Endothelial cell (in vitro differentiated cells): ENCODE measurements around the gene TTLL5. TPM values are rescaled to one million over a fixed set of nuclear protein-coding genes. Genes with fewer than 3 reads are reported as not detected.

Experiments used
- DNase-seq: peaks from one replicate; pipeline ENCODE4 v3.0.0; 2021; ENCODE audit warnings: low spot score
- H3K27ac Mint-ChIP-seq: one replicate; pipeline ENCODE4 v1.8.0; 2021; ENCODE audit warnings: mixed read lengths, inconsistent platforms; ENCODE audit not compliant: unreplicated experiment
- H3K27me3 Mint-ChIP-seq: one replicate; pipeline ENCODE4 v1.8.0; 2021; ENCODE audit warnings: mild to moderate bottlenecking, moderate library complexity, mixed read lengths, inconsistent platforms; ENCODE audit not compliant: unreplicated experiment
- H3K36me3 Mint-ChIP-seq: one replicate; pipeline ENCODE4 v1.8.0; 2021; ENCODE audit warnings: mild to moderate bottlenecking, low read depth, mixed read lengths, inconsistent platforms; ENCODE audit not compliant: unreplicated experiment
- H3K4me1 Mint-ChIP-seq: one replicate; pipeline ENCODE4 v1.8.0; 2021; ENCODE audit warnings: mild to moderate bottlenecking, mixed read lengths, inconsistent platforms; ENCODE audit not compliant: unreplicated experiment
- H3K4me3 Mint-ChIP-seq: one replicate; pipeline ENCODE4 v1.8.0; 2021; ENCODE audit warnings: mild to moderate bottlenecking, mixed read lengths, inconsistent platforms; ENCODE audit not compliant: unreplicated experiment
- H3K9me3 Mint-ChIP-seq: one replicate; pipeline ENCODE4 v1.8.0; 2021; ENCODE audit warnings: mixed read lengths, inconsistent platforms; ENCODE audit not compliant: unreplicated experiment
- total RNA-seq: library from RNA; stranded (reverse); fragmentation: NEBNext Ultra II Directional; extraction: Animal tissue kit (Norgen Biotek cat#: 25700); gene quantifications from one replicate; pipeline ENCODE4 v1.2.1, GENCODE V29; 2021; ENCODE audit not compliant: unreplicated experiment
- TF ChIP-seq, protein P1 (sequence below): fragments of 200-600 bp; sonication (generic); IDR thresholded peaks from one replicate; pipeline ENCODE4 v1.5.0; 2021; ENCODE audit warnings: antibody characterized with exemption; ENCODE audit not compliant: unreplicated experiment

The TTLL5 gene
- total RNA-seq, 1 donor from 2014 or later, result 62.8 TPM

DNA sequence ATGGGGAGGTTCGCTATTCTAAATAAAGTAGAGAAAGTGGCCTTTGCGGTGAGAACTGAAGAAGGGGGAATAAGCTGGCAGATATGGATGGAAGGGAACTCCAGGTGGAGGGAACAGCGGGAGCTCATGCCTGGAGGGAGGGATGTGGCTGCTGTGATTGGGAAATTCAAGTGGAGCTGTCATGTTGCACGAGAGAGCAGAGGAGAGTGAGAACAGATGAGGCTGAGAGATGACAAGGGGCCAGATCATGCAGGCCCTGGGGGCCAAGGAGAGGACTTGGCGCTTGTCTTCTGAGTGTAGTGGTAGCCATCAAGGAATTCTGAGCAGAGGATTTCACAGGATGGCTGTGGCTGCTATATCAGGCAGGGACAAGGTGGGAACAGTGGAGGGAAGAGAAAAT lies 285.7 kb downstream of the TTLL5 start:
- DNase-seq, result no peak
- H3K4me3 Mint-ChIP-seq, result no peak overlapping the region
- TF ChIP-seq, protein P1, sequence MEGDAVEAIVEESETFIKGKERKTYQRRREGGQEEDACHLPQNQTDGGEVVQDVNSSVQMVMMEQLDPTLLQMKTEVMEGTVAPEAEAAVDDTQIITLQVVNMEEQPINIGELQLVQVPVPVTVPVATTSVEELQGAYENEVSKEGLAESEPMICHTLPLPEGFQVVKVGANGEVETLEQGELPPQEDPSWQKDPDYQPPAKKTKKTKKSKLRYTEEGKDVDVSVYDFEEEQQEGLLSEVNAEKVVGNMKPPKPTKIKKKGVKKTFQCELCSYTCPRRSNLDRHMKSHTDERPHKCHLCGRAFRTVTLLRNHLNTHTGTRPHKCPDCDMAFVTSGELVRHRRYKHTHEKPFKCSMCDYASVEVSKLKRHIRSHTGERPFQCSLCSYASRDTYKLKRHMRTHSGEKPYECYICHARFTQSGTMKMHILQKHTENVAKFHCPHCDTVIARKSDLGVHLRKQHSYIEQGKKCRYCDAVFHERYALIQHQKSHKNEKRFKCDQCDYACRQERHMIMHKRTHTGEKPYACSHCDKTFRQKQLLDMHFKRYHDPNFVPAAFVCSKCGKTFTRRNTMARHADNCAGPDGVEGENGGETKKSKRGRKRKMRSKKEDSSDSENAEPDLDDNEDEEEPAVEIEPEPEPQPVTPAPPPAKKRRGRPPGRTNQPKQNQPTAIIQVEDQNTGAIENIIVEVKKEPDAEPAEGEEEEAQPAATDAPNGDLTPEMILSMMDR, result no peak
- H3K27ac Mint-ChIP-seq, result no peak overlapping the region
- H3K9me3 Mint-ChIP-seq, result no peaks in the 10 kb centered on the region
- no peaks in the 10 kb centered on the region for H3K4me1 Mint-ChIP-seq
- H3K36me3 Mint-ChIP-seq, result peaks cover 6% of the 10 kb centered on the region
- no peaks in the 10 kb centered on the region for H3K27me3 Mint-ChIP-seq

- Mint-ChIP-seq H3K9me3 (no peaks in the 10 kb centered on the region), H3K27ac (no peak overlapping the region), H3K36me3 (peaks cover 13% of the 10 kb centered on the region), H3K4me3 (no peak overlapping the region), H3K27me3 (no peaks in the 10 kb centered on the region), H3K4me1 (no peaks in the 10 kb centered on the region)
- TF ChIP-seq, protein P1, result no peak
- DNase-seq, result no peak
These were observed 291.4 kb downstream of the TTLL5 start for GRCh38 chr14:75952489-75952888.

DNA sequence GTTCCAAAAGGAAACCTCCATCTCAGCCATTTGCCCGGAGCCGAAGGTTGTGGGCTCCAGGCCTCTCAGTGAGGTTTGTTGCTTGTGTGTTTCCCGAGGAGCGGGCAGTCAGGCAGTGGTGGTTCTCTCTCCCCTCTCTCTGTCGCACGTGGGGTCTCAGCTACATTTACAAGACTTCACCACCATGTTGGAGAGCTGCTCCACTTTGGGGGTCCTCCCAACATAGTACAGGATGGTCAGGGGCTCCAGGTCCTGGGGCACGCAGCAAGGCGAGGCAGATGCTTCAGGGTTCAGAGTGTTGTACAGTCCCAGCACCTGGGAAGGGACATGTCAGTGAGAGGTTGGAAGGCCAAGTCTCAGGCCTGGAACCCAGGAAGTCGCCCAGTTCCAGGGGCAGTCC lies 298.0 kb downstream of the TTLL5 start:
- peaks cover 2% of the 10 kb centered on the region for H3K27me3 Mint-ChIP-seq
- peaks cover 14% of the 10 kb centered on the region for H3K36me3 Mint-ChIP-seq
- TF ChIP-seq, protein P1, result no peak
- H3K27ac Mint-ChIP-seq, result no peak overlapping the region
- no peaks in the 10 kb centered on the region for H3K9me3 Mint-ChIP-seq
- H3K4me3 Mint-ChIP-seq, result no peak overlapping the region
- H3K4me1 Mint-ChIP-seq, result no peaks in the 10 kb centered on the region
- DNase-seq, result no peak

- Mint-ChIP-seq H3K27me3 (peaks cover 2% of the 10 kb centered on the region), H3K4me3 (peak overlapping the region; percentile 4), H3K4me1 (no peaks in the 10 kb centered on the region), H3K36me3 (peaks cover 11% of the 10 kb centered on the region), H3K27ac (no peak overlapping the region), H3K9me3 (no peaks in the 10 kb centered on the region)
- no peak for DNase-seq
- TF ChIP-seq, protein P1, result no peak
These were observed 299.2 kb downstream of the TTLL5 start for GRCh38 chr14:75960231-75960630.

DNA sequence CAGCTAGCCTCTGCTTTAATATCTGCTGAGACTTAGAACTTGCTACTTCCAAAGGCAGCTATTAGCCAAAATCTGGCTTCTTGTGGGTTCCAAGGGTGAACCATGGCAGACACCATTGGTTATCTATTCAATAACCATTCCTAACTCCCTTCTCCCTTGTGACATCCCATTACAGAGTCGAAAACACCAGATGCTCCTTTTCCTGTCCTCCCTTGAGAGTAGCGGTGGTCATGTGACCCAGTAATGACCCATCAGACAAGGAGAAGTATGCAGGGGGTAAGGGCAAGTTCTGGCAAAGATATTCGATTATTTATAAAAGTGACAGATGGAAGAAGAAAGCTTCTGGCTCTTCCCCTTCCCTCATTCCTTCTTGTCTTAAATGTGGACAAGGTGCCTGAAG lies 300.6 kb downstream of the TTLL5 start:
- H3K27me3 Mint-ChIP-seq, result peaks cover 2% of the 10 kb centered on the region
- no peak overlapping the region for H3K27ac Mint-ChIP-seq
- H3K36me3 Mint-ChIP-seq, result peaks cover 11% of the 10 kb centered on the region
- H3K4me1 Mint-ChIP-seq, result peaks cover 2% of the 10 kb centered on the region
- H3K9me3 Mint-ChIP-seq, result no peaks in the 10 kb centered on the region
- H3K4me3 Mint-ChIP-seq, result no peak overlapping the region
- TF ChIP-seq, protein P1, result no peak
- DNase-seq, result no peak
